Neural cell (in vitro differentiated cells): ENCODE results near the gene MPPED2. TPM values are rescaled to one million over a fixed set of nuclear protein-coding genes. Genes with fewer than 3 reads are reported as not detected.

Experiments used
- H2AFZ ChIP-seq: fragments of 200-600, 300-800 bp; sonication (generic), shearing (Covaris generic); 2 replicates; pipeline ENCODE4 v1.6.0; 2014; ENCODE audit warnings: low read depth, mild to moderate bottlenecking, antibody characterized with exemption, low read length, moderate library complexity
- H3F3A ChIP-seq: fragments of 200-600 bp; shearing (Covaris generic); 2 replicates; pipeline ENCODE4 v1.6.1; 2016; ENCODE audit warnings: mild to moderate bottlenecking, moderate library complexity, mixed read lengths, antibody characterized with exemption, low read length; ENCODE audit not compliant: insufficient read depth, poor library complexity, severe bottlenecking
- H3K27ac ChIP-seq: fragments of 200-600, 300-800 bp; sonication (generic), shearing (Covaris generic); 2 replicates; pipeline ENCODE4 v1.5.1; 2014; ENCODE audit warnings: mild to moderate bottlenecking, low read length, moderate library complexity
- H3K27me3 ChIP-seq: fragments of 300-800, 200-600 bp; sonication (generic), shearing (Covaris generic); 2 replicates; pipeline ENCODE4 v1.6.0; 2014; ENCODE audit warnings: mild to moderate bottlenecking, low read depth, low read length, moderate library complexity; ENCODE audit not compliant: insufficient read depth
- H3K36me3 ChIP-seq: fragments of 300-800, 200-600 bp; sonication (generic), shearing (Covaris generic); 2 replicates; pipeline ENCODE4 v1.5.1; 2014; ENCODE audit warnings: mild to moderate bottlenecking, antibody characterized with exemption, low read length, moderate library complexity; ENCODE audit not compliant: insufficient read depth
- H3K4me2 ChIP-seq: fragments of 300-800, 200-600 bp; sonication (generic), shearing (Covaris generic); 2 replicates; pipeline ENCODE4 v1.6.0; 2014; ENCODE audit warnings: mild to moderate bottlenecking, low read length
- H3K4me3 ChIP-seq: fragments of 300-800, 200-600 bp; sonication (generic), shearing (Covaris generic); 2 replicates; pipeline ENCODE4 v1.5.1; 2014; ENCODE audit warnings: mild to moderate bottlenecking, low read length, moderate library complexity
- H3K79me2 ChIP-seq: fragments of 200-600 bp; shearing (Covaris generic); replicated peaks from 2 replicates; pipeline ENCODE4 v1.6.0; 2014; ENCODE audit warnings: mild to moderate bottlenecking, low read length, moderate library complexity; ENCODE audit not compliant: insufficient read depth
- H3K9ac ChIP-seq: fragments of 300-800, 200-600 bp; sonication (generic), shearing (Covaris generic); 2 replicates; pipeline ENCODE4 v1.6.1; 2016; ENCODE audit warnings: mild to moderate bottlenecking, low read length, mixed read lengths
- H3K9me2 ChIP-seq: fragments of 200-600 bp; shearing (Covaris generic); 2 replicates; pipeline ENCODE4 v1.6.1; 2016; ENCODE audit warnings: mild to moderate bottlenecking, low read length, mixed read lengths; ENCODE audit not compliant: insufficient read depth
- H3K9me3 ChIP-seq: fragments of 200-600, 300-800 bp; sonication (generic), shearing (Covaris generic); 2 replicates; pipeline ENCODE4 v1.6.1; 2016; ENCODE audit warnings: mild to moderate bottlenecking, mixed run types, low read length, moderate library complexity, mixed read lengths
- H4K20me1 ChIP-seq: fragments of 200-600 bp; shearing (Covaris generic); 2 replicates; pipeline ENCODE4 v1.6.1; 2016; ENCODE audit warnings: mild to moderate bottlenecking, mixed run types; ENCODE audit not compliant: insufficient read depth
- EP300 ChIP-seq: fragments of 450-650 bp; conservative IDR thresholded peaks from 2 replicates; pipeline ENCODE4 v1.6.1; 2014; ENCODE audit warnings: antibody characterized with exemption, mild to moderate bottlenecking, moderate library complexity; ENCODE audit not compliant: poor library complexity, severe bottlenecking
- EZH2 ChIP-seq: fragments of 200-600, 300-800 bp; shearing (Covaris generic), sonication (generic); IDR thresholded peaks from 2 replicates; pipeline ENCODE4 v1.6.1; 2014; ENCODE audit warnings: antibody characterized with exemption, low read length, borderline replicate concordance, mild to moderate bottlenecking; ENCODE audit not compliant: insufficient read depth, poor library complexity, severe bottlenecking
- MXI1 ChIP-seq: fragments of 450-650 bp; conservative IDR thresholded peaks from 2 replicates; pipeline ENCODE4 v1.6.1; 2014; ENCODE audit warnings: antibody characterized with exemption, mild to moderate bottlenecking; ENCODE audit not compliant: poor library complexity, severe bottlenecking
- POLR2AphosphoS5 ChIP-seq: IDR thresholded peaks from 2 replicates; pipeline ENCODE4 v1.6.1; 2012
- RAD21 ChIP-seq: fragments of 450-650 bp; conservative IDR thresholded peaks from 2 replicates; pipeline ENCODE4 v1.6.1; 2014; ENCODE audit warnings: antibody characterized with exemption, mild to moderate bottlenecking, moderate library complexity
- SMC3 ChIP-seq: fragments of 450-650 bp; conservative IDR thresholded peaks from 2 replicates; pipeline ENCODE4 v1.6.1; 2014; ENCODE audit warnings: antibody characterized with exemption, mild to moderate bottlenecking, moderate library complexity; ENCODE audit not compliant: poor library complexity
- TAF1 ChIP-seq: IDR thresholded peaks from 2 replicates; pipeline ENCODE4 v1.6.1; 2012; ENCODE audit warnings: low read depth
- polyA plus RNA-seq: library from polyadenylated mRNA; depleted of rRNA; stranded (reverse); fragments of >200 nt; gene quantifications from 2 replicates; pipeline ENCODE4 v1.2.3, GENCODE V29; 2014
- TF ChIP-seq, protein P1 (sequence below): IDR thresholded peaks from 2 replicates; pipeline ENCODE4 v1.6.1; 2012; ENCODE audit warnings: borderline replicate concordance
- TF ChIP-seq, protein P2 (sequence below): fragments of 450-650 bp; IDR thresholded peaks from 2 replicates; pipeline ENCODE4 v1.5.1; 2014; ENCODE audit warnings: antibody characterized with exemption, mild to moderate bottlenecking, moderate library complexity; ENCODE audit not compliant: poor library complexity, severe bottlenecking

The MPPED2 gene
- polyA plus RNA-seq, 1 donor from 2014 or later, result 99.7 TPM

- Histone ChIP-seq H3K4me2 (no peak overlapping the region), H3K9me2 (no peaks in the 10 kb centered on the region)
Measured at GRCh38 chr11:30364139-30364836, 221.9 kb downstream of the MPPED2 start.

DNA sequence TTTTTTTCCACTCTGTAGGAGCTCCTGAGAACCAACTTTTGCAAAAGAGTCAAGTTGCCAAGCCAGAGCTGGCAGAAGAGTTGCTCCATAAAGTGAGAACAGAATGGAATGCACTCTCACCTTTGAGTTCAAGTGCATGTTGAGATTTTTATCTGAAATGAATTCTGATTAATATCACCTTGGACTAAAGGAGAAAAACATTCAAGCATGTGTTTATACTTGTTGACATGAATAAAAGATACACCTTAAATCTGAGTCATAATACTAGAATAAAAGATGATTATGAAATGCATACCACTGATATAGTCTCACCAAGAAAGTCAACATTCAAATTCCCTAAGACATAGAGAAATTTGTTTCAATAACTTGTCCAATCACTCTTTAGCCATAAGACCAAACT lies 225.4 kb downstream of the MPPED2 start:
- H4K20me1 ChIP-seq, result no peaks in the 10 kb centered on the region
- H3K9ac ChIP-seq, result no peak overlapping the region
- no peak overlapping the region for H3K4me3 ChIP-seq
- H3K79me2 ChIP-seq, result no peaks in the 10 kb centered on the region
- H3K36me3 ChIP-seq, result no peaks in the 10 kb centered on the region
- H3K4me2 ChIP-seq, result no peak overlapping the region
- no peak for TF ChIP-seq SMC3
- TF ChIP-seq MXI1, result no peak
- TF ChIP-seq TAF1, result no peak
- TF ChIP-seq, protein P1, sequence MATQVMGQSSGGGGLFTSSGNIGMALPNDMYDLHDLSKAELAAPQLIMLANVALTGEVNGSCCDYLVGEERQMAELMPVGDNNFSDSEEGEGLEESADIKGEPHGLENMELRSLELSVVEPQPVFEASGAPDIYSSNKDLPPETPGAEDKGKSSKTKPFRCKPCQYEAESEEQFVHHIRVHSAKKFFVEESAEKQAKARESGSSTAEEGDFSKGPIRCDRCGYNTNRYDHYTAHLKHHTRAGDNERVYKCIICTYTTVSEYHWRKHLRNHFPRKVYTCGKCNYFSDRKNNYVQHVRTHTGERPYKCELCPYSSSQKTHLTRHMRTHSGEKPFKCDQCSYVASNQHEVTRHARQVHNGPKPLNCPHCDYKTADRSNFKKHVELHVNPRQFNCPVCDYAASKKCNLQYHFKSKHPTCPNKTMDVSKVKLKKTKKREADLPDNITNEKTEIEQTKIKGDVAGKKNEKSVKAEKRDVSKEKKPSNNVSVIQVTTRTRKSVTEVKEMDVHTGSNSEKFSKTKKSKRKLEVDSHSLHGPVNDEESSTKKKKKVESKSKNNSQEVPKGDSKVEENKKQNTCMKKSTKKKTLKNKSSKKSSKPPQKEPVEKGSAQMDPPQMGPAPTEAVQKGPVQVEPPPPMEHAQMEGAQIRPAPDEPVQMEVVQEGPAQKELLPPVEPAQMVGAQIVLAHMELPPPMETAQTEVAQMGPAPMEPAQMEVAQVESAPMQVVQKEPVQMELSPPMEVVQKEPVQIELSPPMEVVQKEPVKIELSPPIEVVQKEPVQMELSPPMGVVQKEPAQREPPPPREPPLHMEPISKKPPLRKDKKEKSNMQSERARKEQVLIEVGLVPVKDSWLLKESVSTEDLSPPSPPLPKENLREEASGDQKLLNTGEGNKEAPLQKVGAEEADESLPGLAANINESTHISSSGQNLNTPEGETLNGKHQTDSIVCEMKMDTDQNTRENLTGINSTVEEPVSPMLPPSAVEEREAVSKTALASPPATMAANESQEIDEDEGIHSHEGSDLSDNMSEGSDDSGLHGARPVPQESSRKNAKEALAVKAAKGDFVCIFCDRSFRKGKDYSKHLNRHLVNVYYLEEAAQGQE, result no peak
- TF ChIP-seq EZH2, result no peak
- no peak for TF ChIP-seq POLR2AphosphoS5
- no peak for TF ChIP-seq EP300
- TF ChIP-seq RAD21, result no peak
- TF ChIP-seq, protein P2, sequence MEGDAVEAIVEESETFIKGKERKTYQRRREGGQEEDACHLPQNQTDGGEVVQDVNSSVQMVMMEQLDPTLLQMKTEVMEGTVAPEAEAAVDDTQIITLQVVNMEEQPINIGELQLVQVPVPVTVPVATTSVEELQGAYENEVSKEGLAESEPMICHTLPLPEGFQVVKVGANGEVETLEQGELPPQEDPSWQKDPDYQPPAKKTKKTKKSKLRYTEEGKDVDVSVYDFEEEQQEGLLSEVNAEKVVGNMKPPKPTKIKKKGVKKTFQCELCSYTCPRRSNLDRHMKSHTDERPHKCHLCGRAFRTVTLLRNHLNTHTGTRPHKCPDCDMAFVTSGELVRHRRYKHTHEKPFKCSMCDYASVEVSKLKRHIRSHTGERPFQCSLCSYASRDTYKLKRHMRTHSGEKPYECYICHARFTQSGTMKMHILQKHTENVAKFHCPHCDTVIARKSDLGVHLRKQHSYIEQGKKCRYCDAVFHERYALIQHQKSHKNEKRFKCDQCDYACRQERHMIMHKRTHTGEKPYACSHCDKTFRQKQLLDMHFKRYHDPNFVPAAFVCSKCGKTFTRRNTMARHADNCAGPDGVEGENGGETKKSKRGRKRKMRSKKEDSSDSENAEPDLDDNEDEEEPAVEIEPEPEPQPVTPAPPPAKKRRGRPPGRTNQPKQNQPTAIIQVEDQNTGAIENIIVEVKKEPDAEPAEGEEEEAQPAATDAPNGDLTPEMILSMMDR, result no peak
- no peaks in the 10 kb centered on the region for H3K9me2 ChIP-seq
- no peaks in the 10 kb centered on the region for H3K9me3 ChIP-seq
- H3F3A ChIP-seq, result no peaks in the 10 kb centered on the region
- no peak overlapping the region for H3K27ac ChIP-seq
- H2AFZ ChIP-seq, result no peak overlapping the region
- no peaks in the 10 kb centered on the region for H3K27me3 ChIP-seq

More at GRCh38 chr11:30364139-30364836, 221.9 kb downstream of the MPPED2 start:
- no peak overlapping the region for H3K9ac ChIP-seq
- no peaks in the 10 kb centered on the region for H3F3A ChIP-seq
- H2AFZ ChIP-seq, result no peak overlapping the region
- no peaks in the 10 kb centered on the region for H3K79me2 ChIP-seq
- no peaks in the 10 kb centered on the region for H3K9me3 ChIP-seq
- TF ChIP-seq POLR2AphosphoS5, result no peak
- TF ChIP-seq MXI1, result no peak
- no peak for TF ChIP-seq RAD21
- TF ChIP-seq, protein P1, result no peak
- no peak for TF ChIP-seq TAF1
- TF ChIP-seq, protein P2, result no peak
- no peak for TF ChIP-seq EP300
- TF ChIP-seq EZH2, result no peak
- TF ChIP-seq SMC3, result no peak
- no peaks in the 10 kb centered on the region for H3K27me3 ChIP-seq
- no peaks in the 10 kb centered on the region for H4K20me1 ChIP-seq
- no peak overlapping the region for H3K4me3 ChIP-seq
- H3K36me3 ChIP-seq, result no peaks in the 10 kb centered on the region
- peak overlapping the region; percentile 35 for H3K27ac ChIP-seq
